GM12872 (cell line): ENCODE data around the gene POLR3F.

Experiments used
- CTCF ChIP-seq: IDR thresholded peaks from 3 replicates; pipeline ENCODE4 v1.5.1; 2011; ENCODE audit warnings: low read depth, mild to moderate bottlenecking, low read length, moderate library complexity; ENCODE audit not compliant: insufficient read depth

The POLR3F gene

GRCh38 chr20:18466894-18467730 lies at the start of gene POLR3F, which contains the start of gene DZANK1:
Gene POLR3F, plus strand, starts transcription at chr20:18467390. Its CDS starts 117 bp downstream, at chr20:18467507.
Gene DZANK1, minus strand, starts transcription at chr20:18467030. Its CDS starts 1,672 bp downstream, at chr20:18465358.
- TF ChIP-seq CTCF: no peak

- no peak for TF ChIP-seq CTCF
These were observed 45.6 kb upstream of the POLR3F start for GRCh38 chr20:18421608-18422007.

DNA sequence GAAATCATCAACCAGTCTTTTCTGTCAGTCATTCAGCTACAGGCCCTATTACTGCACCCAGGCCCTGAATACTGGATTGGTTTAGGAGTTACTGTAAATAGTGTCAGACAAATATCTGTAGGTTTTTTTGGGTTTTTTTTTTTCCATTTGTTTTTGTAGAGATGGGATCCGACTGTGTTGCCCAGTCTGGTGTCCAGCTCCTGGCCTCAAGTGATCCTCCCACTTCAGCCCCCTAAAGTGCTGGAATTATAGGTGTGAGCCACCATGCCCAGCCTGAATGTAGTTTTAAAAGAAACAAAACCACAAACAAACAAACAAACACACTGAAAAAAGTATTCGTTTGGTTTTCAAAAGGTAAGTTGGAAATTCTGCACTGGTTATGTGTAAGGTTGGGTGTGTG lies 40.0 kb upstream of the POLR3F start:
- no peak for TF ChIP-seq CTCF

GRCh38 chr20:18428490-18429173 lies 38.6 kb upstream of the POLR3F start:
- TF ChIP-seq CTCF: no peak

GRCh38 chr20:18430172-18430826 lies 36.9 kb upstream of the POLR3F start:
- no peak for TF ChIP-seq CTCF

DNA sequence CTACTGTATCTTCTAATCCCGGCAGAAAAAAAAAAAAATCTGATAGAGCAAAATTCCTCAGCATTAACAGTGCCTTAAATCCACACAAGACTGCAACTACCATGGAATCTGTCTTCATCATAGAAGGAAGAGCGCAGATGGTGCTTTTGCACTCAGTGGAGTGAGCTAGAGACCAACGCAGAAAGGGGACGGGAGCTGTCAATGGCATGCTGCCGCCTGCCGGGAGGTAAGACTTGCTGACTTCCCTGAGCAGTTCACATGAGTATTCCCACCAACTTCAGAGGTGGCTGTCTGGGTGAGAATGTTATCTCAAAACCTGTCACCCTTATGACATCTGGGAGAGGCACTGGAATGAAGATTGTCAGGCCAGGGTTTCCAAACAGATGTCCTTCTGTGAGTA lies 36.0 kb upstream of the POLR3F start:
- TF ChIP-seq CTCF: no peak

DNA sequence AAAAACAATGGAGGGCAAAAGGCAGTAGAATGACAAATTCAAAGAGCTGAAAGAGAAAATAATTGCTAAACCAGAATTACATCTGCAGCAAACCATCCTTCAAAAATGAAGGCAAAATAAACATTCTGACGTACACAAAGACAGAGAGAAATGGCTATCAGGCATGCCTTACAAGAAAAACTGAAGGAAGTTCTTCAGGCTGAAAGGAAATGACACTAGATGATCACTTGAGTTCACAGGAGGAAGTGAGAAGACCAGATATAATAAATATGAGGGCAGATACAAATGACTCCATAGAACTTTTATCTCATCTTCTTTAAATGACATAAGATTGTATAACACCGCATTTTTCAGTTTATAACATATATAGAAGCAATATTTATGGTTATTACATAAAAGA lies 30.3 kb upstream of the POLR3F start:
- TF ChIP-seq CTCF: no peak
